Mesenchymal stem cell (in vitro differentiated cells and primary cell): ENCODE measurements around the gene OVCA2.

Experiments used
- DNase-seq: peaks from one replicate; pipeline ENCODE4 v3.0.0-alpha.2; 2013
- H2AFZ ChIP-seq: one replicate; pipeline ENCODE4 v1.6.1; 2013; ENCODE audit warnings: low read depth, mild to moderate bottlenecking, control low read depth, inconsistent platforms, low read length, moderate library complexity
- H2AK5ac ChIP-seq: 2 replicates; pipeline ENCODE4 v1.6.1; 2013; ENCODE audit warnings: low read length, moderate library complexity, mild to moderate bottlenecking, inconsistent platforms; ENCODE audit not compliant: severe bottlenecking
- H2BK120ac ChIP-seq: one replicate; pipeline ENCODE4 v1.6.1; 2013; ENCODE audit warnings: low read depth, mild to moderate bottlenecking, inconsistent platforms, low read length, moderate library complexity
- H2BK12ac ChIP-seq, 2 experiments: one replicate each; pipeline ENCODE4 v1.6.1; 2013; ENCODE audit warnings: inconsistent platforms in 2 of 2, low read length in 2 of 2, mild to moderate bottlenecking in 2 of 2, moderate library complexity in 2 of 2, control low read depth in 1 of 2
- H2BK15ac ChIP-seq: one replicate; pipeline ENCODE4 v1.6.1; 2013; ENCODE audit warnings: mild to moderate bottlenecking, low read depth, inconsistent platforms; ENCODE audit not compliant: poor library complexity, severe bottlenecking
- H2BK5ac ChIP-seq: 2 replicates; pipeline ENCODE4 v1.6.1; 2013; ENCODE audit warnings: low read depth, mild to moderate bottlenecking, low read length, control low read depth, inconsistent platforms; ENCODE audit not compliant: poor library complexity, severe bottlenecking
- H3K14ac ChIP-seq, 2 experiments: one replicate each; pipeline ENCODE4 v1.6.1; 2013; ENCODE audit warnings: inconsistent platforms in 2 of 2, low read length in 2 of 2, control low read depth in 1 of 2, mild to moderate bottlenecking in 1 of 2, moderate library complexity in 1 of 2
- H3K18ac ChIP-seq, 2 experiments: one replicate each; pipeline ENCODE4 v1.6.1; 2013; ENCODE audit warnings: inconsistent platforms in 2 of 2, low read length in 2 of 2, control low read depth in 1 of 2, low read depth in 1 of 2, mild to moderate bottlenecking in 1 of 2
- H3K23ac ChIP-seq, 2 experiments: one replicate each; pipeline ENCODE4 v1.6.1; 2013; ENCODE audit warnings: inconsistent platforms in 2 of 2, low read length in 2 of 2, mild to moderate bottlenecking in 2 of 2, moderate library complexity in 2 of 2, control low read depth in 1 of 2
- H3K27ac ChIP-seq: 2 replicates; pipeline ENCODE4 v1.5.1; 2013; ENCODE audit warnings: mild to moderate bottlenecking, moderate library complexity, low read length, control low read depth, inconsistent platforms; ENCODE audit not compliant: poor library complexity, severe bottlenecking
- H3K27me3 ChIP-seq, 2 experiments: 2 replicates each; pipeline versions ENCODE4 v1.6.1 to v1.7.0; 2013; ENCODE audit warnings: low read length in 2 of 2, mild to moderate bottlenecking in 2 of 2, moderate library complexity in 2 of 2, control low read depth in 1 of 2, inconsistent platforms in 1 of 2; ENCODE audit not compliant: control insufficient read depth in 1 of 2, insufficient read depth in 1 of 2
- H3K36me3 ChIP-seq, 2 experiments: 2 replicates each; pipeline versions ENCODE4 v1.6.1 to v1.7.0; 2013; ENCODE audit warnings: low read length in 2 of 2, control low read depth in 1 of 2, inconsistent platforms in 1 of 2, low read depth in 1 of 2, mild to moderate bottlenecking in 1 of 2; ENCODE audit not compliant: insufficient read depth in 2 of 2, control insufficient read depth in 1 of 2
- H3K4ac ChIP-seq, 2 experiments: one replicate each; pipeline ENCODE4 v1.6.1; 2013; ENCODE audit warnings: inconsistent platforms in 2 of 2, low read length in 2 of 2, mild to moderate bottlenecking in 2 of 2, moderate library complexity in 2 of 2, control low read depth in 1 of 2, low read depth in 1 of 2
- H3K4me1 ChIP-seq: 2 replicates; pipeline ENCODE4 v1.6.1; 2013; ENCODE audit warnings: low read depth, low read length, control low read depth; ENCODE audit not compliant: control insufficient read depth, insufficient read depth
- H3K4me2 ChIP-seq: 2 replicates; pipeline ENCODE4 v1.6.1; 2013; ENCODE audit warnings: low read length, mild to moderate bottlenecking, inconsistent platforms; ENCODE audit not compliant: poor library complexity, severe bottlenecking
- H3K4me3 ChIP-seq, 2 experiments: 2 replicates each; pipeline versions ENCODE4 v1.5.1 to v1.7.0; 2013; ENCODE audit warnings: low read length in 2 of 2, mild to moderate bottlenecking in 2 of 2, control low read depth in 1 of 2, low read depth in 1 of 2; ENCODE audit not compliant: insufficient read depth in 1 of 2
- H3K79me1 ChIP-seq: replicated peaks from 2 replicates; pipeline ENCODE4 v1.6.1; 2013; ENCODE audit warnings: mild to moderate bottlenecking, control low read depth, low read length, inconsistent platforms; ENCODE audit not compliant: poor library complexity, severe bottlenecking
- H3K9ac ChIP-seq: 2 replicates; pipeline ENCODE4 v1.7.0; 2013; ENCODE audit warnings: mild to moderate bottlenecking, low read length, moderate library complexity
- H3K9me3 ChIP-seq: 2 replicates; pipeline ENCODE4 v1.7.0; 2013; ENCODE audit warnings: mild to moderate bottlenecking, low read length; ENCODE audit not compliant: control insufficient read depth
- H4K8ac ChIP-seq: one replicate; pipeline ENCODE4 v1.6.1; 2013; ENCODE audit warnings: inconsistent platforms, mild to moderate bottlenecking, low read length, moderate library complexity
- H4K91ac ChIP-seq: one replicate; pipeline ENCODE4 v1.6.1; 2013; ENCODE audit warnings: mild to moderate bottlenecking, low read length, inconsistent platforms
- WGBS: methylation state at CpG from one replicate; pipeline ENCODE4 v1.1.7; 2013; ENCODE audit warnings: mixed read lengths; 5-methylcytosine and 5-hydroxymethylcytosine counted together

OVCA2 gene

DNA sequence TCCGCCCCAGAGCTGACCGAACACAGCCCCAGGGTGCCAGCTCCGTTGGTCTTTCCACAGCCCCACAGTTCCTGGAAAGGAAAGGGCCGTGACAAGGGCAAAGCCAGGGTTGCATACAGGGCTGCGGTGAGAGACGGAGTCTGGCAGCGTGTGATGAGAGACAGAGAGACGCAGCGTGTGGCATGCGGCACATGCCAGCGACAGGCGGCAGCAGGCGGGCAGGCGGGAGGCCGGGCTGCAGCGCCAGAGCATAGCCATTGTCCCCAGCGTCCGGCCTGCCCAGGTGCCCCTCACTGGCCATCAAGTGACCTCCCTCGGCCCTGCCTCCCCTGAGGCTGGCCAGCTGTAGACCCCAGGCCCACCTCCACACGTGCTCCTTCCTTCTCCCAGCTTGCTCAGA is 25.3 kb upstream of the OVCA2 start:
- H2BK12ac ChIP-seq: no peak overlapping the region
- peaks cover 0 to 3% of the 10 kb centered on the region in 2 experiments for H3K36me3 ChIP-seq
- H4K91ac ChIP-seq: peak overlapping the region; percentile 55
- H2BK5ac ChIP-seq: no peak overlapping the region
- H3K4me2 ChIP-seq: no peak overlapping the region
- no peaks in the 10 kb centered on the region for H3K9me3 ChIP-seq
- H3K27me3 ChIP-seq: peaks cover 54 to 65% of the 10 kb centered on the region in 2 experiments
- H3K4me3 ChIP-seq: no peak overlapping the region
- H2BK120ac ChIP-seq: no peak overlapping the region
- H3K23ac ChIP-seq: no peak overlapping the region
- no peak overlapping the region for H2AK5ac ChIP-seq
- no peaks in the 10 kb centered on the region for H3K79me1 ChIP-seq
- H2BK15ac ChIP-seq: no peak overlapping the region
- no peak for DNase-seq
- H4K8ac ChIP-seq: peak overlapping the region; percentile 61
- H3K9ac ChIP-seq: no peak overlapping the region
- H3K14ac ChIP-seq: no peak overlapping the region
- H3K18ac ChIP-seq: peak overlapping the region in 1 of 2 experiments; percentile 37
- no peak overlapping the region for H2AFZ ChIP-seq
- peaks cover 23% of the 10 kb centered on the region for H3K4me1 ChIP-seq
- 88% methylated on average over 20 of the region's 20 CpGs for WGBS
- H3K4ac ChIP-seq: no peak overlapping the region
- H3K27ac ChIP-seq: no peak overlapping the region

GRCh38 chr17:2017274-2017941 is 24.4 kb upstream of the OVCA2 start:
- no peak overlapping the region for H4K91ac ChIP-seq
- peaks cover 0 to 3% of the 10 kb centered on the region in 2 experiments for H3K36me3 ChIP-seq
- H3K27ac ChIP-seq: no peak overlapping the region
- H3K18ac ChIP-seq: no peak overlapping the region
- no peak for DNase-seq
- no peak overlapping the region for H2BK120ac ChIP-seq
- H4K8ac ChIP-seq: no peak overlapping the region
- H2AK5ac ChIP-seq: no peak overlapping the region
- no peak overlapping the region for H2BK12ac ChIP-seq
- no peak overlapping the region for H2AFZ ChIP-seq
- H3K79me1 ChIP-seq: no peaks in the 10 kb centered on the region
- no peak overlapping the region for H2BK15ac ChIP-seq
- H2BK5ac ChIP-seq: no peak overlapping the region
- peaks cover 57 to 68% of the 10 kb centered on the region in 2 experiments for H3K27me3 ChIP-seq
- no peak overlapping the region for H3K4me3 ChIP-seq
- peaks cover 16% of the 10 kb centered on the region for H3K4me1 ChIP-seq
- H3K4ac ChIP-seq: no peak overlapping the region
- H3K9me3 ChIP-seq: no peaks in the 10 kb centered on the region
- no peak overlapping the region for H3K23ac ChIP-seq
- H3K4me2 ChIP-seq: no peak overlapping the region
- 86% methylated on average over 19 of the region's 19 CpGs for WGBS
- H3K9ac ChIP-seq: no peak overlapping the region
- H3K14ac ChIP-seq: peak overlapping the region in 1 of 2 experiments; percentile 80

DNA sequence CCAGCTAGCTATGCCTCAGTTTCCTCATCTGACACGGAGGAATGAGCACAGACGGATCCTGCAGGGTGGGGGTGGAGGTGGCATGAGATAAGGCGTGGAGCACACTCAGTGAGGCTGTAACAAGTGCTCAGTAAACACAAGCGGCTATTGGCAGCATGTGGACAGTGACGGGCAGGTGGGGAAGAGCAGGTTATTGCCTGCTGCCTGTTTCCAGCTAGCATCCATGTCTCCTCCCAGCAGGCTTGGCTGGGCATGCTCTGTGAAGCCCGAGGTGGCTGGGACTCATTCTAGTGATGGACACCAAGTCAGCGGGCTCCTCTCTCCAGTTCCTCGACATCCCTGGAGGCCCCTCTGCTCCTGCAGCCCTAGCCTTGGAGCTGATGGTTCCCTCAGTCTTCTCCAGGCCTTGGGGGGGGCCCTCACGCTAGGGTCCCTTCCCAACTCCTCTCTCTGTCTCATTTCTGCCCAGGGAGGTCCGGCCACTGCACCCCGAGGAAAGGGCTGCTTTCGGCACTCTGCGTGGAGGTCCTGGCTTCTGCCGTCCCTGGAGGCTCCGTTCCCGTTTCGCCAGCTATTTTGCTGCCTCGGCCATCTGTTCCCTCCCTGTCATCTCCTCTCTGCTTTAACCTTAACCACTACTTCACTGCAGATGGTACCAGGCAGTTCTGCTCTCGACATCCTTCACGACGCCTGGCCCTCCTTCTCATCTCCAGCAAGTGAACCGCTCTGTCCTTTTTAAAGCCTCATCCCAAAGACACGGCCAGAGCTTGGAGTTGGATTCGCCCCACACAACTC is 22.9 kb upstream of the OVCA2 start:
- Histone ChIP-seq H3K9ac (no peak overlapping the region), H4K91ac (no peak overlapping the region), H2BK12ac (no peak overlapping the region), H3K27me3 (peaks cover 70 to 82% of the 10 kb centered on the region in 2 experiments), H3K18ac (no peak overlapping the region), H4K8ac (no peak overlapping the region), H3K23ac (peak overlapping the region in 1 of 2 experiments; percentile 74), H2BK5ac (no peak overlapping the region), H2AK5ac (no peak overlapping the region), H2AFZ (no peak overlapping the region), H3K14ac (peak overlapping the region in 1 of 2 experiments; percentile 48), H3K36me3 (peaks cover 0 to 3% of the 10 kb centered on the region in 2 experiments), H3K9me3 (no peaks in the 10 kb centered on the region), H3K4ac (no peak overlapping the region), H3K79me1 (no peaks in the 10 kb centered on the region), H2BK15ac (no peak overlapping the region), H2BK120ac (no peak overlapping the region), H3K27ac (no peak overlapping the region), H3K4me3 (no peak overlapping the region), H3K4me2 (no peak overlapping the region), H3K4me1 (peaks cover 22% of the 10 kb centered on the region)
- DNase-seq: no peak
- 88% methylated on average over 24 of the region's 24 CpGs for WGBS

DNA sequence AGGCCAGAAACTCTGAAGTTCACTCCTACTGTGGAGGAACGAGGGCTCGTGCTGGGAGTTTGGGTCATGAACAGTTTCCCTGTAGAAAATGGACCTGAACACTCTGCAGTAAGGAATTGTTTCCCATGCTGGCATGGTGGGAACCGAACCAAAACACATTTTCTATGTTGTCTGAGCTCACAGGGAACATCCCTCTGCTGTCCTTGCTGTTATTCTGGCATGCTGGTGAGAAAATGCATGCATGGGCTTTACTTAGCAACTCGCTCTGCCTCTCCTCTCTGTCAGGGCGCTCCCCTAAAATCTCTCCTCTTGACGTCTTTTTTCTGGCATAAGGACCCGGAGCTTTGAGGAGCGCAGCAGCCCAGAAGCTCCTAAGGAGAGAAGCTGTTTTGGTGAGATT is 22.1 kb upstream of the OVCA2 start:
- no peak overlapping the region for H2BK12ac ChIP-seq
- H3K4me2 ChIP-seq: no peak overlapping the region
- no peak overlapping the region for H2BK120ac ChIP-seq
- no peak overlapping the region for H2BK15ac ChIP-seq
- no peak overlapping the region for H2AK5ac ChIP-seq
- no peaks in the 10 kb centered on the region for H3K9me3 ChIP-seq
- H3K4me1 ChIP-seq: peaks cover 29% of the 10 kb centered on the region
- peaks cover 0 to 3% of the 10 kb centered on the region in 2 experiments for H3K36me3 ChIP-seq
- no peak overlapping the region for H3K4ac ChIP-seq
- H3K18ac ChIP-seq: no peak overlapping the region
- 89% methylated on average over 8 of the region's 8 CpGs for WGBS
- H3K79me1 ChIP-seq: no peaks in the 10 kb centered on the region
- no peak overlapping the region for H3K14ac ChIP-seq
- H3K27ac ChIP-seq: no peak overlapping the region
- peaks cover 76 to 86% of the 10 kb centered on the region in 2 experiments for H3K27me3 ChIP-seq
- DNase-seq: no peak
- no peak overlapping the region for H3K23ac ChIP-seq
- H4K91ac ChIP-seq: no peak overlapping the region
- no peak overlapping the region for H3K4me3 ChIP-seq
- H3K9ac ChIP-seq: no peak overlapping the region
- no peak overlapping the region for H4K8ac ChIP-seq
- H2AFZ ChIP-seq: no peak overlapping the region
- H2BK5ac ChIP-seq: no peak overlapping the region
